Effector memory CD8-positive, alpha-beta T cell (primary cell): ENCODE measurements around the gene NR2E1.

Experiments
- ATAC-seq: fragments of 150-1000 bp; cut with Tn5 transposase; replicated peaks from 2 replicates; pipeline ENCODE4 v1.10.0; 2021; ENCODE audit warnings: mild to moderate bottlenecking, moderate library complexity
- DNase-seq, 3 experiments: peaks; one replicate each; pipeline ENCODE4 v3.0.0; 2021
- H3K27ac Mint-ChIP-seq, 2 donors: one replicate each; pipeline ENCODE4 v1.8.0; 2022; ENCODE audit warnings: mild to moderate bottlenecking in 2 of 2, mixed read lengths in 2 of 2, moderate library complexity in 2 of 2
- H3K27me3 Mint-ChIP-seq, 2 donors: one replicate each; pipeline ENCODE4 v1.8.0; 2022; ENCODE audit warnings: mixed read lengths in 2 of 2
- H3K36me3 Mint-ChIP-seq: one replicate; pipeline ENCODE4 v1.8.0; 2022; ENCODE audit warnings: mild to moderate bottlenecking, moderate library complexity, mixed read lengths; ENCODE audit not compliant: insufficient read depth
- H3K4me1 Mint-ChIP-seq, 2 donors: one replicate each; pipeline ENCODE4 v1.8.0; 2022; ENCODE audit warnings: low read depth in 2 of 2, mixed read lengths in 2 of 2
- H3K4me3 Mint-ChIP-seq, 2 donors: one replicate each; pipeline ENCODE4 v1.8.0; 2022; ENCODE audit warnings: mild to moderate bottlenecking in 2 of 2, mixed read lengths in 2 of 2, moderate library complexity in 2 of 2
- H3K9me3 Mint-ChIP-seq, 2 donors: one replicate each; pipeline ENCODE4 v1.8.0; 2022; ENCODE audit warnings: mixed read lengths in 2 of 2

The NR2E1 gene

DNA sequence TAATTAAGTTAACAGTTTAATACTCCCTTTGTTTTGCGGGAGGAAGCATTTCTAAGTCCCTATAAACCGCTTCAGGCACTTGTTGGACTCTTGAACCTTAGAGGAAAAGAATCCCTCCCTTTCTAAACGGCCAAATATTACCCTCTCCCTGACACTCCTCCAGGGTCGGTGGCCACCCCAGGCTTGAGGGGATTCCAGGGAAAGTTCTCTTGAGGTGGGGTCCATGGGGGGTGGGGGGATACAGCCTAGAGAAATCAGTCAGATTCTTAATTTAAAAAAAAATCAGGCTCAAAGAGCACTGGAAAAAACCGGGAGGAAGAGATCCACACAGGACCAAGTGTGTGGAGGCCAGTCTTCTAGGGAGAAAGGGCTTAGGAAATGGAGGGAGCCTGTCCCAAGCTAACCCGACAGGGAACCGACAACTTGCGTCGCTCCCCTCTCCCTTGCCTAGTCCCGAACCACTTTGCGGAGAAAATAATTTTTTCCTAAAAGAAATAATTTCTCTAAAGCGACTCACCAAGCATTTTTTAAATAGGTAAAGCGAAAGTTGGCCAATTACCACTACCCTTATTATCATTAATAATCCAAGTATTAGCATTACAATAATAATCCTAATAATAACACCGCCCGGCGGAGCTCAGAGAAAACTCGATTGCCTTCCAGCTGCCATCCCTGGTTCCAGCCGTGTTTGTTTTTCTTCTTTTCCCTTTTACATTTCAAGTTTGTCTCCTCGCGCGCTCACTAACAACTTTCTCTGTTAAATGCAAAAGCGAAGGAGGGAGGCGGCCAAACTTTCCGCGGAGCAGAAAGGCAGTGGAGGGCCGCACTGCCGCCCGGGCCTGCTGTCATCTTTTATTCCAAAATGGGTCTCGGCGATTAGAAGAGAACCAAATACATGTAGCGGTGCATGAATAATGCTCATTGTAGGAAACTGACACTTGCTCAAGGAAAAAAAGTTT is 4.8 kb downstream of the NR2E1 start:
- H3K27ac Mint-ChIP-seq, result no peak overlapping the region
- peaks cover 1% of the 10 kb centered on the region for H3K36me3 Mint-ChIP-seq
- no peak for DNase-seq
- peaks cover 89 to 97% of the 10 kb centered on the region in 2 donors for H3K27me3 Mint-ChIP-seq
- no peaks in the 10 kb centered on the region for H3K9me3 Mint-ChIP-seq
- no peak for ATAC-seq
- peaks cover 24 to 34% of the 10 kb centered on the region in 2 donors for H3K4me1 Mint-ChIP-seq
- peak overlapping the region in 1 of 2 donors; percentile 78 for H3K4me3 Mint-ChIP-seq

DNA sequence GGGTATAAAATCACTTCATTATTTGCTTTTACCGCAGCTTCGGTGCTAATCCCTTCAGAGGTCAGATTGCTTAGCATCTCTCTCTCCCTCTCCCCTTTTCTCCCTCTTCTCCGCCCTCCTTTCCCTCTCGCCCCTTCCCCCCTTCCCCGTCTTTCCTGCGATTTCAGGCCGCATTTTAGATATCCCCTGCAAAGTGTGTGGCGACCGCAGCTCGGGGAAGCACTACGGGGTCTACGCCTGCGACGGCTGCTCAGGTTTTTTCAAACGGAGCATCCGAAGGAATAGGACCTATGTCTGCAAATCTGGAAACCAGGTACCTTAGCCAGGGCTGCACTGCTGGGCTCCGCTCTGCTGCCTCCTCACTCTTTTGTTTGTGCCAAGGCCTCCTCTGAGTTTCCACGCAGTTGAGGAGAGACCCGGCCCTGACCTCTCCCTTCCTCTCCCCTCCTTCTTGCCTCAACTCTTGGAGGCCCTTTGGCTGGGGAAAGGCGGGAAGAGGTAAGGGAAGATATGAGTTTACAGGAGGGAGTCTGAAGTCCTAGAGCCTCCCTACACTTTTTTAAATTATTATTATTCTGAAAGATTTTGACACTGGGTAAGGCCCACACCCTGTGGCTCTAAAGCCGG is 5.6 kb downstream of the NR2E1 start:
- no peaks in the 10 kb centered on the region for H3K36me3 Mint-ChIP-seq
- H3K4me3 Mint-ChIP-seq, result no peak overlapping the region
- H3K9me3 Mint-ChIP-seq, result no peaks in the 10 kb centered on the region
- H3K27ac Mint-ChIP-seq, result no peak overlapping the region
- ATAC-seq (no peak), DNase-seq (no peak)
- peaks cover 89 to 97% of the 10 kb centered on the region in 2 donors for H3K27me3 Mint-ChIP-seq
- peaks cover 22 to 36% of the 10 kb centered on the region in 2 donors for H3K4me1 Mint-ChIP-seq

DNA sequence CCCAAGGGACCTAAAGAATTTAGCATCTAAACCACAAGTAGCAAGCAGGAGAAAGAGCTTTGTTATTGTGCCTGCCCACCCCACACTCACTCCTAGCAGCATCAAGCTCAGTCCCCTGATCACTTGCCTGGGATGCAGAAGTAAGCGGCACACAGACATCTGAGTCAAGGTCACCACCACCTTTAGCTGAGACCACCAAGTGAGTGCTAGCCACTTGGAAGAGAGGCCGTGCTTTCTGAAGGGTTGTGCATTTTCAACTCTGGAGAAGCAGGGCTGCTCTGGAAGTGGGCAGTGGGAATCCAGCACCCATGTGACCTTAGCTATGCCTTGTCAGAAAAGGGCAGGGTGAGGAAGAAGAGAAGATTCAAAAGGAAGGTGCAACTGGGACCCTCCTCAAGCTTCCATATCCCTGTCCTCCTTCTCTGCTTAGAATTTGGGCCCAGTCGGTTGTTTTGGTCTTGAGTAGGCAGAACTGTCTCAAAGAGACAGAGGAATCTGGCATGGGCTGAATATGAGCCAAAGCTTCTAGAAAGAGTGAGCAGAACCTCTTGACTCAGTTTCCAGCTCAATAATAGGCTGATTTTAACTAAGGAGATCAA is 6.2 kb downstream of the NR2E1 start:
- Mint-ChIP-seq H3K27me3 (peaks cover 88 to 97% of the 10 kb centered on the region in 2 donors), H3K36me3 (no peaks in the 10 kb centered on the region), H3K4me3 (no peak overlapping the region), H3K4me1 (peaks cover 25 to 38% of the 10 kb centered on the region in 2 donors), H3K9me3 (no peaks in the 10 kb centered on the region), H3K27ac (no peak overlapping the region)
- no peak for ATAC-seq
- DNase-seq, result no peak

DNA sequence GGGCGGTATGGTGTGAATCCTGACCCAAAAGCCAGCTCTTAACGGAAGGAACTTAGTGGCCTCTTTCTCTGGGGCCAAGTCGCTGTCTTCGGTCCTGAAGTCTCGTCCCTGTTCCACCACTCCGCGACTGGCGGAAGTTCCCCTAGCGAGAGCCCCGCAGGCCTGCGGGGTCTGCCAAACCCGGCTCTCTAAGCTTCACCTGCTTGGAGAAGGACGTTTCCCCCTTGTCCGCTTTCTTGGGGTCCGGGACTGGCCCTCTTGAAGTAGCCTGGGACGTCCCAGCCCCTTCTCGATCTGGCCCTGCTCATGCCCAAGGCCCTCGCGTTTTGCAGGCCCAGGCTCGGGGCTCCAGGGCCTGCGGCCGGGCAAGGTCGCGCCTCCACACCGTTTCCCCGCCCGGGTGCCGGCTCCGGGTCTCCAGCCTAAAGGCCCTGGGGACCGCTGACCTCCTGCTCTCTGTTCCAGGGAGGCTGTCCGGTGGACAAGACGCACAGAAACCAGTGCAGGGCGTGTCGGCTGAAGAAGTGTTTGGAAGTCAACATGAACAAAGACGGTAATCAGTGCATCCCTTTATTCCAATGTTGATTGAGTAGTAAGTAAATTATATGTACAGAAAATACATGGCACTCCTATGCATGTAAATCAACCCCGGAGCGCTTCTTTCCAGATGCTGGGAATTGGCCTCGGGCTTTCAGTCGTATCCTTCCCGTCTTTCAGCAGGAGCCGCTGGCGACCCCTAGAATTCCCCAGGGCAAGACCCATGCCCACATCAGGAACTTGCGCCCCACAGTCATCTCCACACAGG is 8.8 kb downstream of the NR2E1 start:
- Mint-ChIP-seq H3K27me3 (peaks cover 78 to 91% of the 10 kb centered on the region in 2 donors), H3K4me1 (peaks cover 11 to 23% of the 10 kb centered on the region in 2 donors), H3K36me3 (no peaks in the 10 kb centered on the region), H3K27ac (no peak overlapping the region), H3K4me3 (peak overlapping the region; percentile 66 to 70), H3K9me3 (no peaks in the 10 kb centered on the region)
- peak; percentile 53 for ATAC-seq
- DNase-seq, result no peak

DNA sequence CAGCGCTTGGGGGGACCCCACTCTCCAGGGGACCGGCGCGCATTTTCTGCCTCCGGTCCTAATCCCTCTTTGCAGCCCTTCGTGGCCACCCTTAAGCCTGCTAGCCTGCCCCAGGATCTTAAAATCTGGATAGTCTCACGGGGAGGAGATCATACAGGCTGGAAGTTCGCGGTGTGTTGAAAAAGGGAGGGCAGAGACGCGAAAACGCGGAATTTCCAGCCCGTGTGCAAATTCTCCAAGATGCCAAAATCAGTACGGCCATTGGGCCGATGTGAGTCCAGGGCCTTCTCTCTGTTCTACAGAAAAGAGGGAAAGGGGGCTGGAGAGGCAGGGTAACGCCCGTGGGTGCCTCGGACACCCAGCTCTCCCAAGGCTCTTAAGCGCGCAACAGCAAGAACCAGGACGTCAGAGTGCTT is 9.4 kb downstream of the NR2E1 start:
- no peak for ATAC-seq
- Mint-ChIP-seq H3K27ac (no peak overlapping the region), H3K27me3 (peaks cover 78 to 91% of the 10 kb centered on the region in 2 donors), H3K9me3 (no peaks in the 10 kb centered on the region), H3K4me3 (peak overlapping the region; percentile 66 to 70), H3K36me3 (no peaks in the 10 kb centered on the region), H3K4me1 (peaks cover 11 to 23% of the 10 kb centered on the region in 2 donors)
- no peak for DNase-seq

DNA sequence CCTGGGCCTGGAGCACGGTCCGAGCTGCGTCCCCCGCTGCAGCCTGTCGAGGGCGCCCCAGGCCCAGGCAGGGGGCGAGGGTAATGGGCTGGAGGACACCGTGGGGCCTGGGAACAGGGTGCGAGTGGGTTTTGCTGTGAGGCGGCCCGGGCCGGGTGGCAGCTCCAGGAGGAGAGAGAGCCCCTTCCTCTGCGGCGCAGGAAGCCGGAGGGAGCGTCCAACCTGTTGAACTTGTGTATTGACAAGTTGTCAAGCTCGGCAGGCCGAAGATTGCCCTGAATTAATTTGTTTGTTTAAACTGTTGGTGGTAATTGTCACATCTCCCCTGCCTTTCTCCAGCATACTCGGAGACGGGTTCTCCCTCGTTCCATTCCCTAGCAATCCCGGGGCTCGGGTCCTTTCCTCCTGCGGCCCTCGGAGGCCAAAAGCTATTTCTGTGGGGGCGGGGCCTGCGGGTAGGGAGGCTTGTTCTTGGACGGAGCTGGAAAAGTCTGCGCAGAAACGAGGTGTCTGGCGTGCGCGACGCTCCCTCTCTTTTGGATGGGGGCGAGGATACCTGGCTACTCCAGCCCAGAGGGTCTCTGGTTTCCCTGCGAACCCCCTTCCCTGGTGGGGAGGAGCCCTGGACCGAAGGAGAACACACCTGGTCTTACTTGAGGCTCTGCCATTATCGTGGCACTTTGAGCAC is 9.9 kb downstream of the NR2E1 start:
- ATAC-seq, result no peak
- no peak overlapping the region for H3K27ac Mint-ChIP-seq
- DNase-seq, result no peak
- peaks cover 72 to 87% of the 10 kb centered on the region in 2 donors for H3K27me3 Mint-ChIP-seq
- H3K9me3 Mint-ChIP-seq, result no peaks in the 10 kb centered on the region
- peak overlapping the region; percentile 66 to 70 for H3K4me3 Mint-ChIP-seq
- H3K4me1 Mint-ChIP-seq, result peaks cover 11 to 23% of the 10 kb centered on the region in 2 donors
- no peaks in the 10 kb centered on the region for H3K36me3 Mint-ChIP-seq

DNA sequence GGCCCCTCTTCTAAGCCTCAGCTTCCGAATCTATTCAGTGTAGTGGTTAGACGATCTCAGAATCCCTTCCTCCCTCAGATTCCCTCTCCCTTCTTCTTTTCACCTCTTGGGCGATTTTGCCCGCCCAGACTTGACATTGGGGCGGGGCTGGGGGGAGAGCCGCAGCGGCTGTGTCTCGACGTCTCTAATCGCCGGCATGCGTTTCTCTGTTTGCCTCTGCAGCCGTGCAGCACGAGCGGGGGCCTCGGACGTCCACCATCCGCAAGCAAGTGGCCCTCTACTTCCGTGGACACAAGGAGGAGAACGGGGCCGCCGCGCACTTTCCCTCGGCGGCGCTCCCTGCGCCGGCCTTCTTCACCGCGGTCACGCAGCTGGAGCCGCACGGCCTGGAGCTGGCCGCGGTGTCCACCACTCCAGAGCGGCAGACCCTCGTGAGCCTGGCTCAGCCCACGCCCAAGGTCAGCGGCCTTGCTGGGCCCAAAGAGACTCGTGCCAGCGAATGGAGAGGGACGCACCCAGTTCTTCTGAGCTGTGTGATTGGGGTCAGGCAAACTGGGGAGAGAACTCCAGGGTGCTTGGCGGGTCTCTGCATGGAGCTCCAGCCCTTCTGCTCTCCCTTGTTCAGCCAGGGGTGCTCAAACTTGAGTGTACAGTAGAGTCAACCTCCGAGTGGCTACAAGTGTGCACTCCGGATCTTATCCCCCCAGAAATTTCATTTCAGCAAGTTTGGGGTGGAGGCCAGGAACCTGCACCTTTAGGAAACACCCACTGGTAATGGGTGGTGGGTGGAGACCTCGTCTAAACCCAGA is 10.7 kb downstream of the NR2E1 start:
- H3K9me3 Mint-ChIP-seq, result no peaks in the 10 kb centered on the region
- H3K4me3 Mint-ChIP-seq, result peak overlapping the region; percentile 66 to 70
- no peak overlapping the region for H3K27ac Mint-ChIP-seq
- ATAC-seq (no peak), DNase-seq (no peak)
- peaks cover 67 to 87% of the 10 kb centered on the region in 2 donors for H3K27me3 Mint-ChIP-seq
- H3K36me3 Mint-ChIP-seq, result no peaks in the 10 kb centered on the region
- peaks cover 8 to 16% of the 10 kb centered on the region in 2 donors for H3K4me1 Mint-ChIP-seq

DNA sequence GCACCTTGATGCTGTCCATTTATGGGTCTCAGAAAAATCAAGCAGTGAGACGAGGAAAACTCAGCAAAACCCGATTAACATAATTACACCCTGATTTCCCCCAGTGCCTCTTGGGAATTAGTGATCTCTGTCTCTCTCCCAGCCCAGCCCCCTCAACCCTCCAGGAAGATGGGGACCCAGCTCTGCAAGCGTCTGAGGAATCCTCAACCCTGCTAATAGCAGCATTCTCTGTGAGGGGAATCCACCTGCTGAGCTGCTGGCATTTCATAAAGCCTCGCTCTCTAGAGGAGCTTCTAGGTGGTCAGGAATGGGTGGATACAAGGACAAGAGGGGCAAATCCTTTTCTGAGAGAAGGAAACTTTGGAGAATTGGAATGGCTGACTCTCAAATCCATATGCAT is 13.9 kb downstream of the NR2E1 start:
- H3K27me3 Mint-ChIP-seq, result peaks cover 58 to 83% of the 10 kb centered on the region in 2 donors
- peaks cover 8 to 14% of the 10 kb centered on the region in 2 donors for H3K4me1 Mint-ChIP-seq
- no peaks in the 10 kb centered on the region for H3K9me3 Mint-ChIP-seq
- no peak overlapping the region for H3K4me3 Mint-ChIP-seq
- ATAC-seq (no peak), DNase-seq (no peak)
- no peak overlapping the region for H3K27ac Mint-ChIP-seq
- H3K36me3 Mint-ChIP-seq, result no peaks in the 10 kb centered on the region

DNA sequence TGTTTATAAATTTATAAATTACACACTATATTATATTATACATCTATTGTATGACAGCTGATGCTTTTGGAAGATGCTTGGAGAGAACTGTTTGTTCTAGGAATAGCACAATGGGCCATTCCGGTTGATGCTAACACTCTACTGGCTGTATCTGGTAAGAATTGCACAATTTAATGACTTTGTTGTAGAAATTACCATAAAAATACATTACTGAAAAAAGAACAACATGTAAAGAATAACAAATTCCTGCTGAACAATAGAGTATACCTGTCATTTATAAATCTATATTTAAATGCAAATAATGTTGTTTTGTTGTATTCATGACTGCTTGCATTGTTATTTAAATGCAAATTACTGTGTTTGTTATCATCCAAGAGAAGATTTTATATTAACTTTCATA is 14.4 kb downstream of the NR2E1 start:
- ATAC-seq, result no peak

DNA sequence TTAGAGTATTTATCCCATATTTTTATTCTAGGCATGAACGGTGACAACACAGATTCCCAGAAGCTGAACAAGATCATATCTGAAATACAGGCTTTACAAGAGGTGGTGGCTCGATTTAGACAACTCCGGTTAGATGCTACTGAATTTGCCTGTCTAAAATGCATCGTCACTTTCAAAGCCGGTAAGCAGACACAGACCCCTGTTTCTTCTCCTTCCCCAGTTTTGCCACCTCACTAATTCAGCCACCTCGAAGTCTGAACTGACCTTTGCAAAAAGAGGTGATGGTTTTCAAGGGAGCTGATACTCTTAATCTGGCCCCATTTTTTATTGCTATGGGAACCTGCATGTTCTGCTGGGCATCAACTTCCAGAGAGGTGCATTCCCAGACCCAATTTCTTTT is 15.0 kb downstream of the NR2E1 start:
- H3K9me3 Mint-ChIP-seq, result no peaks in the 10 kb centered on the region
- ATAC-seq, result no peak
- DNase-seq, result no peak
- H3K4me1 Mint-ChIP-seq, result peaks cover 8% of the 10 kb centered on the region in 2 donors
- H3K4me3 Mint-ChIP-seq, result no peak overlapping the region
- H3K27me3 Mint-ChIP-seq, result peaks cover 49 to 78% of the 10 kb centered on the region in 2 donors
- no peaks in the 10 kb centered on the region for H3K36me3 Mint-ChIP-seq
- H3K27ac Mint-ChIP-seq, result no peak overlapping the region

More for the DNA sequence above, 14.4 kb downstream of the NR2E1 start:
- Mint-ChIP-seq H3K27ac (no peak overlapping the region), H3K27me3 (peaks cover 54 to 78% of the 10 kb centered on the region in 2 donors), H3K9me3 (no peaks in the 10 kb centered on the region), H3K4me1 (peaks cover 8 to 12% of the 10 kb centered on the region in 2 donors), H3K36me3 (no peaks in the 10 kb centered on the region), H3K4me3 (no peak overlapping the region)
- no peak for DNase-seq

DNA sequence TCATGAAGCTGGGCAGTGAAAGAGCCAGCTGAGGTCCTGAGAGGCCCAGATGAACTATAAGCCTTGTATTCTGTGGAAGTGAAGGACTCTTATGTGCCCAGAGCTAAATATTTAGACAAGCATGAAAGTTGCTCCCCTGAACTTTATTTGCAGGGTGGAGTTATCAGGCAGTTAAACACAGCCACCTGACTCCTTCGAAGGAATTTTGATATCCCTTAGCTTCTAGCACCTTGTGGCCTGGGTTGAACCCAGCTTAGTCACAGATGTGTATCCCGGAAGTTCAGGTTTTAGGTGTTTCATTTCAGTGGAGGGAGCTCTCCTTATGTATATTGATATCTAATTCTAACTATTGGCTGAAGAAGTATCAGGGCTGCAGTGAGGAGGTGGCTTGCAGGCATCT is 20.4 kb downstream of the NR2E1 start:
- Mint-ChIP-seq H3K36me3 (no peaks in the 10 kb centered on the region), H3K27me3 (peaks cover 30 to 62% of the 10 kb centered on the region in 2 donors), H3K27ac (no peak overlapping the region), H3K9me3 (no peaks in the 10 kb centered on the region), H3K4me3 (no peak overlapping the region), H3K4me1 (no peaks in the 10 kb centered on the region)
- no peak for ATAC-seq
- DNase-seq, result no peak

DNA sequence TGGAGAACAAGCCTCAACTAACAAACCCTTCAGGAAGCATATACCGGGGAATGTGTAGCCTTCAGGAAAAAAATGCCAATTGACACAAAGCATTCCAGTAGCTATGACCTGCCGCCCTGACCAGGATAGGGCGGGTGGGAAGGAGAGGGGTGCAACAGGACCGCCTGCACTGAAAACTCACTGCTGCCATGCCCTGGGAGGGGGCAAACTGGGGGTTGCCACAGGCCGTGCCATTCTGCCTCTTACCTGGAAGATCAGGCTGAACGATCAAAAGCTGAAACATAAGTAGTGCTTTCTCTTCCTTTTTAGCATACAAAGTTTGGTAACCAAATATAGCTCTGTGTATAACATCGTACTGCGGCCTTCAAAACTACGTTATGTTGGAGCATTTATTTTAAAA is 21.7 kb downstream of the NR2E1 start:
- no peaks in the 10 kb centered on the region for H3K4me1 Mint-ChIP-seq
- H3K27ac Mint-ChIP-seq, result no peak overlapping the region
- no peaks in the 10 kb centered on the region for H3K36me3 Mint-ChIP-seq
- H3K27me3 Mint-ChIP-seq, result peaks cover 23 to 53% of the 10 kb centered on the region in 2 donors
- DNase-seq, result no peak
- no peak for ATAC-seq
- no peak overlapping the region for H3K4me3 Mint-ChIP-seq
- no peaks in the 10 kb centered on the region for H3K9me3 Mint-ChIP-seq
